Stimulated activated CD4-positive, alpha-beta T cell treated with anti-CD3 and anti-CD28 coated beads, Interleukin-15, amount 100 ng/mL, for 24 hours (primary cell): ENCODE measurements around the gene PCMT1.
"Not testable (repeated sequence)": the region's sequence is repeated elsewhere in the genome, so short reads cannot be mapped to it uniquely, and the experiment has no call there.

ENCODE experiments used
- DNase-seq: peaks from one replicate; pipeline ENCODE4 v3.0.0-alpha.2; 2020

PCMT1 gene

GRCh38 chr6:149823013-149823412 lies 73.5 kb downstream of the PCMT1 start:
- DNase-seq, result no peak

DNA sequence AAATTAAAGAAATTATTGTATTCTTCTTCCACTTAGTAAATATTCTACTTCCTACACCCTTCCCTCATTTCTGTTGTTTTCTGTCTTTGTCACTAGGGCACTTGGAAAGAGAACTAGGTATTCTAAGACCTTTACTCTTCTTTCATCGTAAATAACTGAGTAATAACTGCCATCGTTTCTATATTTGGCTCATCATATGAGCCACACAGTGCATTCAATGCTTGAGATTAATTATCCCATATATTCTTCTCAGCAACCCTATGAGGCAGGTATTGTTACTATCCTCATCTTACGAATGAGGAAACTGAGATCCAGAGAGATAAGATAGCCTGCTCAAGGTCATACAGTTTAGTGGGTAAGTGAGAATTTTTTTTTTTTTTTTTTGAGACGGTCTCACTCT lies 75.8 kb downstream of the PCMT1 start:
- DNase-seq, result no peak

DNA sequence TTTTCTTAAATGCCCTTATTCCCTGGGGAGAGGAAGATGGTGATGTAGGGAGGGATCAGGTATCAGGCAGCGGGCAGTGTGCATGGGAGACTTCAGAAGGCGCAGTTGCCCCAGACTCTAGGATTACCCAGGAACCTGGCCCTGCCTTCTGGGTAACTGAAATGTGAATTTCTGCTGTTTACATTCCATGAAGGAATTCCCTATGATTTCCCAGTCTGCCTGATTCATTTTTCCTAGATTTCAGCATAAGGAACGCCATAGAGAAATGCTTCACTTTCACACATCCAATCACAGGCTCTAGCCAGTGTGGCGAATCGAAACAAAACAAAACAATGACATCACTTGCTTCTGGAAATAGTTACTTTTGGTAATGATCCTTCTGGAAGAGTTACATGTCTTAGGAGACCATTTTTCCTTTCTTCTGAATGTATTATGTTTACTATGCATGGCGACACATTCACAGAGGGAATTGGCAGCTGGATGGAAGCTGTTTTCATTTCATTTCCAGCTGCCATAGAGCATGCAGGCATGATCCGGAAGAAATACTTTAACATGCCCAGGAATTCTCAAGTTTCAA lies 81.3 kb downstream of the PCMT1 start:
- DNase-seq, result no peak

DNA sequence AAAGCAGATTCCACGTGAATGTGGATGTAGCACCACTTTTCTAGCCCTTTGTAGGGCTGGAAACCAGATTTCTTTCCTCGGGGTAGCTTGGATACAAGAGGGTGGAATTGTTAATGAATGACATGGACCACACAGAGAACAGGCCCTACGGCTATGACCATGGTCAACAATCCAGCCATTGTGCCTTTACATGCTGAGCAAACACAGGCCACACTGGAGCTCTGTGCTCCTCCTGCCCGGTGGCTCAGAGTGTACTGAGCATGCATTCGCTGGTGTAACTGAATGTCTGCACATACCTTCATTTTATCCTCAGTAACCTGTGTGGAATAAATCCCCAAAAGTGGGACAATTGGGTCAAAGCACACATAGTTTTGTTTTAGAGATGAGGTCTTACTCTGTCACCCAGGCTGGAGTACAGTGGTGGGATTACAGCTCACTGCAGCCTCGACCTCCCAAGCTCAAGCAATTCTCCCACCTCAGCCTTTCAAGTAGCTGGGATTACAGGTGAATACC lies 81.8 kb downstream of the PCMT1 start:
- DNase-seq, result no peak

DNA sequence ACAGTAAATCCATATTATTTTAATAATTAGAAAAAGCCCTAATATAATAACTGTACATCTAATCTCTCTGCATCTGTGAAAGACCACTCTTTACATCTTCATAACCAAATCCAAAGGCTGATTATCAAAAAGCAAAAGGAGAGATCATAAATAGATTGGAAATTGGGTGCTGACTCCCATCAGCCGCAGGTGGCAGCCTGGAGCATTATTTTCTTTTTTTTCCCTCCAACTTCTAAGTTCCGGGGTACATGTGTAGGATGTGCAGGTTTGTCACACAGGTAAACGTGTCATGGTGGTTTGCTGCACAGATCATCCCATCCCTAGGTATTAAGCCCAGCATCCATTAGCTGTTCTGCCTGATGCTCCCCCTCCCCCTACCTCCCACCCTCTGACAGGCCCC lies 84.1 kb downstream of the PCMT1 start:
- no peak for DNase-seq

GRCh38 chr6:149834513-149835481 lies 85.3 kb downstream of the PCMT1 start:
- peak; percentile 76 for DNase-seq

DNA sequence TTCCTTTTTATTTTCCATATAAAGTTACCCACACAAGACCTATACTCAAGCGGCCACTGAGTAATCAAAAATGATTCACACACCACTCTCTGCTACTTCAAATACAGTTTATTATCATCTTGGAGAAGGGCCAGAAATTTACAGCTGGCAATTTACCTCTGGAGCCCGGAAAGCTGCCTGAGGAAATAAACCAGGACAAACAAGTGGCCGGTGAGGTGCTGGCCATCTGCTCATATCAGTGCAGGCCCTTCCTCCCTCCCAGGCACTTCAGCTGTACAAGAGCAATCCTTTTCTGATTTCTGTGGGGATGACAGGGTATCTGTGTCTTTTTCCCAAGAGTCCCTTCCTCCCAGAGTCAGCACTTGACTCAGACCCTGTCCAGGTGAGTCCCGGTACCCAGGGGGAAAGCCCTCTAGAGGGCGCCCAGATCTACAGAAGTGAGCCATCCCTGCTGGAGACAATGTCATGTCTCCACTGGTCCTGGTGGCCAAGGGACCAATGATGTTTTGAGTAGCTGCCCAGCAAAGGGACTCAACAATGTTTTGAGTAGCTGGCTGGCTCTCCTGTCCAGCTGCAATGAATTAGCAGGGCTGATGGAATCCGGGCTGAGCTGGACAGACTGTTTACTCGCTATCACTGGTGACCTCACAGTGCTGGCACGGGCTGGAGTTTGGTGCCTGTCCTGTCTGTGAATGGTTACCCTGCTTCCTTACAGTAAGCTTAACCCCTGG lies 91.0 kb downstream of the PCMT1 start:
- peak; percentile 65 for DNase-seq

DNA sequence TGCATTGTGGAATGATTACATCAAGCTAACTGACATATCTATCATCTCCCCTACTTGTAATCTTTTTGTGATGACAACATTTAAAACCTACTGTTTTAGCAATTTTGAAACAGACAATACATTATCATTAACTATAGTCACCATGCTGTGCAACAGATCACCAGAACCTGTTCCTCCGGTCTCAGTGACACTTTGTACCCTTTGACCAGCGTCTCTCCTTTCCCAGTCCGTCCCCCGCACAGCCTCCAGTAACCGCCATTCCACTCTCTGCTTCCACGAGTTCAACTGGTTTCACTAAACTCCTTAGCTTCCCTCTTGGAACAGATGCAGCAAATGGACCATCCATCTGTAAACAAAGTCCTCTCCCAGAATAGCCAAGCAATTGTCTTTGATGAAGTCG lies 92.8 kb downstream of the PCMT1 start:
- no peak for DNase-seq

DNA sequence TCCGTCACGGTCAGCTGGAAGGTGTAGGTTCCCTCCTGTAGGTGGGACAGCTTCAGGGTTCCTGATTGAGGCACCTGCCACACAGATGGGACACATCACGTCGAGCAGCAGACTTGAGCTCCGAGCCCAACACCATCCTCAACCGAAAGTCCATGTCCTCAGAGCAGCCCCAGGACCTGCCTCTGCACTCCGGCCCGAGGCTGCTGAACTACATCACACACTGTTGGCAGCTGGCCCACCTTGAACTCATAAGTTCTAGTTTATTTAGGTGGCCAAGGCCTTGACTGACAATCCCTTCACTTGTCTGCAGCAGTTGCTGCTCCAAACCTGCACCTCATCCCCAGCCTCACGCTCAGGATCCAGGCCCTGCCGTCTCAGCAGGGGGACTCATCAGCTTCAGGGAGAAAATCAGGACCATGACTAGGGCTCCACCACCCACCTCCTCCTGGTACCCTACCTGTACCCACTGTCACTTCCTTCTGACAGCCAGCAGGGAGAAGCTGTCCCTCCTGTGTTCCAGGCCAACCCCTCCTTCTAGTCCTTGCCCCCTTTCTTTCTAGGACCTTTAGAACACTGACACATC lies 93.6 kb downstream of the PCMT1 start:
- DNase-seq, result no peak

- not testable (repeated sequence) for DNase-seq
Measured at GRCh38 chr6:149844036-149844435, 94.5 kb downstream of the PCMT1 start.

- DNase-seq, result no peak
Measured at GRCh38 chr6:149844480-149844879, 94.9 kb downstream of the PCMT1 start.

GRCh38 chr6:149845549-149845948 lies 96.0 kb downstream of the PCMT1 start:
- no peak for DNase-seq

DNA sequence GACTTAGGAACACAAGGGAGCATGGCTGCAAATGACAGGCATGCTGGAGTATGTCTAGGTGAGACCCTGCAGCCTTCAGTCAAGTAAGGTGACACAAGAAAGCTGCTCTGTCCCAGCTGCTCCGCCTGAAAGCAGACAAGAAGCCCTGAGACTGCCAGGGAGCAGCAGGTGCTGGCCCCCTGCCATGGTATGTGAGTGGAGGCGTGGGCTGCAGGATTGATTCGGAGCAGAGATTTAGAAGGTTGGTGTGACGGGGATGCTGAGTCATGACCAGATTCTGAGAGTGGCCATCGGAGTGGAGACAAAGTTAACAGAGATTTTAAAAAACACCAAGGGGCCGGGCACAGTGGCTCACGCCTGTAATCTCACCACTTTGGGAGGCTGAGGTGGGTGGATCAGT lies 96.8 kb downstream of the PCMT1 start:
- no peak for DNase-seq

DNA sequence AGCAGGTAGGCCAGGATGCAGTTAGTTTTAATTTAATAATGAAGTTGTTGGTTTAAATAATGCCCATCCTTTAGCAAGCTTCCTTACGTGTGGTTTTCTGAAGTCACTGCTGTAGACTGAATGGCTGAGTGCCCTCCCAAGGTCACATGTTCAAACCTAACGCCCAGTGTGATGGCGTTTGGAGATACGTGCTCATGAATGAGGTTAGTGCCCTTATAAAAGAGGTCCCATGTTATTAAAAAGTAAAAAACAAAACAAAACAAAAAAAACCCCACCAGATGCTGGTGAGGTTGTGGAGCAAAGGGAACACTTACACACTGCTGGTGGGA lies 98.4 kb downstream of the PCMT1 start:
- DNase-seq, result no peak

GRCh38 chr6:149848343-149848742 lies 98.8 kb downstream of the PCMT1 start:
- DNase-seq, result not testable (repeated sequence)

DNA sequence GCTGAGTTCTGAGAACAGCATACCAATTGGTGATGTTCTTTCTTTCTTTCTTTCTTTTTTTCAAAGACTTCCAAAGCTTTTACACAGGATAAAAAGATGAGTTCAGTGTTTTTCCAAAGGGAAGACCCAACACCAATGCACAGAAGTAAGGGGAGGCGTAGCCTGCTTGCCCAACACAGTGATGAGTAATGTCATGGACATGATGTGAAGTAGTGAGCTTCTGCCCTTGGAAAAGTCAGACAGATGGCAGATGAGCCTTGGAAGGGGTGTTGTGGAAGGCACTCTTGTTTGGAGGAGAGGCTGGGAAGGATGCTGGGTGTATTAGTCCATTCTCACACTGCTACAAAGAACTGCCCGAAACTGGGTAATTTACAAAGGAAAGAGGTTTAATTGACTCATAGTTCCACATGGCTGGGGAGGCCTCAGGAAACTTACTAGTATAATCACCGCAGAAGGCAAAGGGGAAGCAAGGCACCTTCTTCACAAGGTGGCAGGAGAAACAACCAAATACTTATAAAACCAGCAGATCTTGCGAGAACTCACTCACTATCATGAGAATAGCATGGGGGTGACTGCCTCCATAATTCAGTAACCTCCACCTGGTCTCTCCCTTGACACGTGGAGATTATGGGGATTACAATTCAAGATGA lies 102.0 kb downstream of the PCMT1 start:
- no peak for DNase-seq

DNA sequence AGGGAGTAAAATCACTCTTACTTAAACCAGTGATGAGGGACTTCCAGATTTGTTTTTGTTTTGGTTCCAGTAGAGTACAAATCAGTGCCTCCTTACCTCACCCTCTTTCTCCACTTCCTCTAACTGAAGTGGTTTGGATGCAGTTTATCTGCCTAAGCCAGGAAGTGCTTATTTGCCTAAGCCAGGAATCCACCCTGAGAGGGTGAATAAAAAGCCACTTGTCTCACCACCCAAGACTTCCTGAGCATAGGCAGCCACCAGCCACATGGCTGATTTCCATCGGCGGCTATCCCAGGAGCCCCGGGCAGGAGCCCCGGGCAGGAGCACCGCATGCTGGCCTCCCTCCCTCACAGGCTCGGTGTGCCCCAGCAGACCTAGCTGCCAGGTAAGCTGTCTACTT lies 102.6 kb downstream of the PCMT1 start:
- DNase-seq, result no peak

GRCh38 chr6:149852881-149853280 lies 103.3 kb downstream of the PCMT1 start:
- DNase-seq, result no peak

DNA sequence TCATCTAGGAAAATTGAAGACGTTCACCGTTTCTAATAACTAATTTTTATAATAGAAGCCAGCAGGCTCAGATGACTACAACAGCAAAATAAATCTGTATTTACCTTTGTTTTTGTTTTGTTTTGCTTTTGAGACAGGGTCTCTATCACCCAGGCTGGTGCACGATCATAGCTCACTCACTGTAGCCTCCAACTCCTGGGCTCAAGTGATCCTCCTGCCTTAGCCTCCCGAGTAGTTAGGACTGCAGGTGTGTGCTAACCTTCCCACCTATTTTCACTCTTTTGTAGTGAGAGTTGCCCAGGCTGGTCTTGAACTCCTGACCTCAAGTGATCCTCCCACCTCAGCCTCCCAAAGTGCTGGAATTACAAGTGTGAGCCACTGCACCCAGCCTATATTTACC lies 104.5 kb downstream of the PCMT1 start:
- not testable (repeated sequence) for DNase-seq

DNA sequence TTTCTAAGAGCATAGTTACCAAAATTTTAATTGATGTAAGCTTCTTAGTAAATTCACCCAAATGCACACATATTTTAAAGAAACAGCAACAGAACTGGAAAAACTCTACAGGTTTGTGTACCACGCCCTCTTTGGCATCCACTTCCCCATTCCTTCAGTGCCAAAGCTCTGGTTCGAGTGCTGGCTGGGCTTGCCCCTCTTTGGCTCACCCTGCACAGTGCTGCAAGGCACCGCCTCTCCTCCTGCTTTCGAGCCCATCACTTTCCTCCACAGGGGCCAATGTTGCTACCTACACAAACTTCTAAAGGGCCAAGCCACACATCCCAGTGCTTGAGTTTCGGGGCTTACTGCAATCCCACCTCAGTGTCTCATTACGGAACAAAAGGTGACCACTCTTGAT lies 105.0 kb downstream of the PCMT1 start:
- DNase-seq, result no peak

DNA sequence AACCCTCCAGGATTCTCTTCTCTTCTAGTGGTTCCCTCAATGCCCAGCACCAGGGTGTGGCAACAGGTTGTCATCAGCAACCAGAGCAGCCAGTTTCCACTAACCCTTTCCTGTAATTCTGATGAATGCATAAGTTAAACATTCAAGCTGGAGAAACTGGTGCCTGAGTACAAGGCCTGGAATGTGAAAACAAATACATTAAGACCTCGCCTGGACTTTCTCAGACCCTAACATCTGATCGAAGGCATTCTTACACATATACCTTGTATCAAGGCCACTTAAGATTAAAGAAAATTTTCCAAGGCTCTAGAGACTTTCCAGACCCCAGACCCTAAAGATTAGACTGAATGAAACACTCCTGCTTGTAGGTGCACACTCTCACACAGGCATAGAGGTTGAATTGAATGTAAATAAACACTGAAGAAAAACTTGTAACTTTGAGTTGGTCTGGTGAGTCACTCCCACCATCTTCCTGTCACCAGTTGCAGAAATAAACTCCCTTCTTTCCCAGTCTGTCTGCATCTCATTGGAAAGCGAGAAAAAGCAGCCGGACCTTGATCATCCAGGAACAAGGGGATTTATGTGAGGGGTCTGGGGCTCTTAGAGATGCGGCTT lies 105.6 kb downstream of the PCMT1 start:
- no peak for DNase-seq

DNA sequence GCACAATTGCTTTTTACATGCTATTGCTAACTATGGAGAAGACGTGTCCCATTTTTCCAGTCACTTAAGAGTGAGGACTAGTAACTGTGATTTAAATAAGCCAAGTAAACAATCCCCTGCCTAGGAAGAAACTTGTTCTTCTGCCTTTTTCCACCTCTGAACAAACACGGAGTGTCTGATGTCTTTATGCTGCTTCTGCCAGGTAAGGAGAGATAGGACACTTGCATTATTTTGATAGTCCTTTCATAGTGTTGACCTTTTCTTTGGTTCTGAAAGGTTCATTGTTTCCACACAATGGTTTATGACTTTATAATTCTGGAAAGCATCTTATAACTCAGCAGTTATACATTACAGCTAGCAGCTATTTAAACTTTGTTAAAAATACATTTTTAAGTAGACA lies 106.2 kb downstream of the PCMT1 start:
- DNase-seq, result no peak
